GM23248 (cell line): ENCODE data around the gene KRTAP5-7. TPM values are rescaled to one million over a fixed set of nuclear protein-coding genes. Genes with fewer than 3 reads are reported as not detected.

Experiments used
- DNase-seq: peaks from one replicate; pipeline ENCODE4 v3.0.0-alpha.2; 2015
- H2AFZ ChIP-seq: fragments of 200-600 bp; sonication (generic); 2 replicates; pipeline ENCODE4 v1.6.1; 2016; ENCODE audit warnings: antibody characterized with exemption
- H3F3A ChIP-seq: fragments of 200-600 bp; sonication (generic); 2 replicates; pipeline ENCODE4 v1.6.1; 2016; ENCODE audit warnings: mild to moderate bottlenecking, antibody characterized with exemption, mixed run types; ENCODE audit not compliant: insufficient read depth
- H3K27ac ChIP-seq: fragments of 200-600 bp; sonication (generic); 2 replicates; pipeline ENCODE4 v1.5.1; 2016; ENCODE audit warnings: mild to moderate bottlenecking
- H3K27me3 ChIP-seq: fragments of 200-600 bp; sonication (generic); replicated peaks from 2 replicates; pipeline ENCODE4 v1.6.1; 2016; ENCODE audit warnings: mild to moderate bottlenecking; ENCODE audit not compliant: insufficient read depth
- H3K36me3 ChIP-seq: fragments of 200-600 bp; sonication (generic); 2 replicates; pipeline ENCODE4 v1.6.1; 2016; ENCODE audit warnings: low read depth, mild to moderate bottlenecking
- H3K4me1 ChIP-seq: fragments of 200-600 bp; sonication (generic); 2 replicates; pipeline ENCODE4 v1.6.1; 2016; ENCODE audit warnings: mild to moderate bottlenecking; ENCODE audit not compliant: insufficient read depth
- H3K4me2 ChIP-seq: fragments of 200-600 bp; sonication (generic); one replicate; pipeline ENCODE4 v1.6.1; 2016; ENCODE audit warnings: mild to moderate bottlenecking; ENCODE audit not compliant: unreplicated experiment
- H3K4me3 ChIP-seq: fragments of 200-600 bp; sonication (generic); 2 replicates; pipeline ENCODE4 v1.5.1; 2016; ENCODE audit warnings: mild to moderate bottlenecking
- H3K79me2 ChIP-seq: fragments of 200-600 bp; sonication (generic); 2 replicates; pipeline ENCODE4 v1.6.1; 2016; ENCODE audit warnings: mild to moderate bottlenecking; ENCODE audit not compliant: insufficient read depth
- H3K9ac ChIP-seq: fragments of 200-600 bp; sonication (generic); 2 replicates; pipeline ENCODE4 v1.6.1; 2016; ENCODE audit warnings: mild to moderate bottlenecking
- H3K9me2 ChIP-seq: fragments of 200-600 bp; sonication (generic); 2 replicates; pipeline ENCODE4 v1.6.1; 2016; ENCODE audit warnings: mixed run types, mild to moderate bottlenecking, moderate library complexity; ENCODE audit not compliant: insufficient read depth
- H3K9me3 ChIP-seq: fragments of 200-600 bp; sonication (generic); one replicate; pipeline ENCODE4 v1.6.1; 2017; ENCODE audit warnings: low read depth
- H4K20me1 ChIP-seq: fragments of 200-600 bp; sonication (generic); 2 replicates; pipeline ENCODE4 v1.6.0; 2016; ENCODE audit not compliant: insufficient read depth
- EZH2 ChIP-seq: fragments of 200-600 bp; sonication (generic); IDR thresholded peaks from 2 replicates; pipeline ENCODE4 v1.6.1; 2018; ENCODE audit warnings: antibody characterized with exemption, mild to moderate bottlenecking; ENCODE audit not compliant: insufficient read depth, poor library complexity, severe bottlenecking
- EZH2phosphoT487 ChIP-seq: fragments of 200-600 bp; sonication (generic); IDR thresholded peaks from 2 replicates; pipeline ENCODE4 v1.6.1; 2018; ENCODE audit warnings: antibody characterized with exemption, moderate library complexity, mild to moderate bottlenecking, low read depth; ENCODE audit not compliant: insufficient read depth
- WGBS, 2 experiments: methylation state at CpG; one replicate each; pipeline ENCODE4 v1.1.6; 2015 to 2017; ENCODE audit warnings: low lambda C conversion rate in 2 of 2, low coverage in 1 of 2; ENCODE audit errors: missing lambda C conversion rate in 2 of 2; 5-methylcytosine and 5-hydroxymethylcytosine counted together
- in situ Hi-C: fragments of 300-500 bp; cut with MboI; formaldehyde crosslinking; loops from 2 replicates; pipeline ENCODE4 v1.15.0; 2020
- polyA plus RNA-seq: library from polyadenylated mRNA; unstranded; fragments of >200 nt; fragmentation: Nextera tagmentation; extraction: Ambion mirVana; gene quantifications from 2 replicates; pipeline ENCODE4 v1.2.1, GENCODE V29; 2016
- total RNA-seq: library from RNA; depleted of rRNA; stranded (reverse); fragments of >200 nt; shearing (Covaris generic); gene quantifications from 2 replicates; pipeline ENCODE4 v1.2.3, GENCODE V29; 2014

The KRTAP5-7 gene
- total and polyA plus RNA-seq, 2 experiments from 2014 or later, result not detected

- 85 to 87% methylated on average over 10 of the region's 10 CpGs for WGBS, 2 experiments
- Histone ChIP-seq H3K9me3 (no peaks in the 10 kb centered on the region), H4K20me1 (no peaks in the 10 kb centered on the region), H3K4me3 (no peak overlapping the region), H3K4me1 (no peaks in the 10 kb centered on the region), H2AFZ (no peak overlapping the region), H3K9me2 (no peaks in the 10 kb centered on the region), H3K79me2 (no peaks in the 10 kb centered on the region), H3K4me2 (no peak overlapping the region), H3K9ac (no peak overlapping the region), H3K27me3 (no peaks in the 10 kb centered on the region), H3K36me3 (peaks cover 18% of the 10 kb centered on the region), H3K27ac (no peak overlapping the region), H3F3A (no peaks in the 10 kb centered on the region)
- DNase-seq, result no peak
- TF ChIP-seq EZH2 (no peak), EZH2phosphoT487 (no peak)
- in situ Hi-C loops, result no loop called here
Measured at GRCh38 chr11:71502026-71502425, 25.0 kb upstream of the KRTAP5-7 start.

- no peak for DNase-seq
- Histone ChIP-seq H3K9me2 (no peaks in the 10 kb centered on the region), H3K36me3 (peaks cover 18% of the 10 kb centered on the region), H3K79me2 (no peaks in the 10 kb centered on the region), H3K4me3 (no peak overlapping the region), H3F3A (no peaks in the 10 kb centered on the region), H2AFZ (no peak overlapping the region), H3K4me2 (no peak overlapping the region), H3K27ac (no peak overlapping the region), H4K20me1 (no peaks in the 10 kb centered on the region), H3K4me1 (no peaks in the 10 kb centered on the region), H3K9me3 (no peaks in the 10 kb centered on the region), H3K9ac (no peak overlapping the region), H3K27me3 (no peaks in the 10 kb centered on the region)
- WGBS, 2 experiments, result 94% methylated on average over 11 to 15 of the region's 15 CpGs
- TF ChIP-seq EZH2phosphoT487 (no peak), EZH2 (no peak)
- in situ Hi-C loops, result no loop called here
Measured at GRCh38 chr11:71502871-71503435, 24.1 kb upstream of the KRTAP5-7 start.

GRCh38 chr11:71504531-71504930 is 22.5 kb upstream of the KRTAP5-7 start:
- H2AFZ ChIP-seq, result no peak overlapping the region
- H3K9me2 ChIP-seq, result no peaks in the 10 kb centered on the region
- H3K4me2 ChIP-seq, result no peak overlapping the region
- in situ Hi-C loops, result no loop called here
- H3K27ac ChIP-seq, result no peak overlapping the region
- H3F3A ChIP-seq, result no peaks in the 10 kb centered on the region
- H3K27me3 ChIP-seq, result no peaks in the 10 kb centered on the region
- no peak overlapping the region for H3K4me3 ChIP-seq
- H3K36me3 ChIP-seq, result peaks cover 3% of the 10 kb centered on the region
- WGBS, 2 experiments, result 80 to 81% methylated on average over 10 of the region's 10 CpGs
- no peaks in the 10 kb centered on the region for H3K9me3 ChIP-seq
- H3K4me1 ChIP-seq, result no peaks in the 10 kb centered on the region
- no peak for TF ChIP-seq EZH2phosphoT487
- no peak for TF ChIP-seq EZH2
- no peaks in the 10 kb centered on the region for H3K79me2 ChIP-seq
- no peak overlapping the region for H3K9ac ChIP-seq
- H4K20me1 ChIP-seq, result no peaks in the 10 kb centered on the region
- DNase-seq, result no peak

GRCh38 chr11:71505001-71505400 is 22.1 kb upstream of the KRTAP5-7 start:
- H3K36me3 ChIP-seq, result no peaks in the 10 kb centered on the region; the same call in 1 of the 2 replicates
- H3F3A ChIP-seq, result no peaks in the 10 kb centered on the region
- no peaks in the 10 kb centered on the region for H3K79me2 ChIP-seq
- DNase-seq, result no peak
- no peaks in the 10 kb centered on the region for H3K9me3 ChIP-seq
- H3K9ac ChIP-seq, result no peak overlapping the region
- H4K20me1 ChIP-seq, result no peaks in the 10 kb centered on the region
- no peak overlapping the region for H3K4me2 ChIP-seq
- WGBS, 2 experiments, result 48 to 49% methylated on average over 2 of the region's 2 CpGs
- H3K27me3 ChIP-seq, result no peaks in the 10 kb centered on the region
- H2AFZ ChIP-seq, result no peak overlapping the region
- no peaks in the 10 kb centered on the region for H3K9me2 ChIP-seq
- H3K4me1 ChIP-seq, result no peaks in the 10 kb centered on the region
- no peak for TF ChIP-seq EZH2
- TF ChIP-seq EZH2phosphoT487, result no peak
- H3K27ac ChIP-seq, result no peak overlapping the region
- H3K4me3 ChIP-seq, result no peak overlapping the region
- in situ Hi-C loops, result no loop called here

GRCh38 chr11:71505781-71506180 is 21.3 kb upstream of the KRTAP5-7 start:
- no peaks in the 10 kb centered on the region for H3K79me2 ChIP-seq
- no peak overlapping the region for H2AFZ ChIP-seq
- H4K20me1 ChIP-seq, result no peaks in the 10 kb centered on the region
- H3K9me3 ChIP-seq, result no peaks in the 10 kb centered on the region
- no peak for DNase-seq
- in situ Hi-C loops, result no loop called here
- H3K36me3 ChIP-seq, result no peaks in the 10 kb centered on the region
- no peaks in the 10 kb centered on the region for H3K27me3 ChIP-seq
- no peaks in the 10 kb centered on the region for H3K4me1 ChIP-seq
- no peak overlapping the region for H3K27ac ChIP-seq
- H3K4me2 ChIP-seq, result no peak overlapping the region
- H3K4me3 ChIP-seq, result no peak overlapping the region
- H3F3A ChIP-seq, result no peaks in the 10 kb centered on the region
- no peak overlapping the region for H3K9ac ChIP-seq
- TF ChIP-seq EZH2, result no peak
- TF ChIP-seq EZH2phosphoT487, result no peak
- no peaks in the 10 kb centered on the region for H3K9me2 ChIP-seq
- WGBS, 2 experiments, result 89 to 90% methylated on average over 9 of the region's 9 CpGs
